Testis (tissue), 3 donors: ENCODE results near the gene CSRP1. TPM values are rescaled to one million over a fixed set of nuclear protein-coding genes. Genes with fewer than 3 reads are reported as not detected.

Experiments used
- DNase-seq: peaks from one replicate; pipeline ENCODE4 v3.0.0-alpha.2; 2019
- H3K27ac ChIP-seq, 2 donors: fragments of 200-600 bp; sonication (generic); one replicate each; pipeline ENCODE4 v1.5.1; 2019
- H3K27me3 ChIP-seq: fragments of 200-600 bp; sonication (generic); one replicate; pipeline ENCODE4 v1.5.1; 2019
- H3K36me3 ChIP-seq: fragments of 200-600 bp; sonication (generic); one replicate; pipeline ENCODE4 v1.5.1; 2017; ENCODE audit warnings: low read depth; ENCODE audit errors: missing control alignments
- H3K4me1 ChIP-seq: fragments of 200-600 bp; sonication (generic); one replicate; pipeline ENCODE4 v1.5.1; 2019
- H3K4me3 ChIP-seq, 2 donors: fragments of 200-600 bp; sonication (generic); one replicate each; pipeline ENCODE4 v1.5.1; 2017 to 2019
- H3K9me3 ChIP-seq: fragments of 200-600 bp; sonication (generic); one replicate; pipeline ENCODE4 v1.5.1; 2017
- POLR2A ChIP-seq: fragments of 450-650 bp; IDR thresholded peaks from one replicate; pipeline ENCODE4 v1.6.1; 2017; ENCODE audit warnings: antibody characterized with exemption, mild to moderate bottlenecking, moderate library complexity
- WGBS, 2 donors: methylation state at CpG; one replicate each; pipeline ENCODE4 v1.1.5; 2018; 5-methylcytosine and 5-hydroxymethylcytosine counted together
- intact Hi-C: fragments of 100-400 bp; cut with DNase I; formaldehyde crosslinking; loops from one replicate; pipeline ENCODE4 v1.15.1; 2023; ENCODE audit warnings: low total_unique reads
- polyA plus RNA-seq: library from polyadenylated mRNA; stranded (reverse); fragments of 350-450 nt; fragmentation: Illumina TruSeq; extraction: RNeasy Lipid Tissue Mini Kit (QIAGEN cat#74804); gene quantifications from one replicate; pipeline ENCODE4 v1.2.3, GENCODE V29; 2014; ENCODE audit warnings: low read depth, low replicate concordance; ENCODE audit not compliant: insufficient read depth
- total RNA-seq, 2 donors: library from RNA; depleted of rRNA; stranded (reverse); fragments of >200 nt; gene quantifications; one replicate each; pipeline ENCODE4 v1.2.3, GENCODE V29; 2016
- TF ChIP-seq, protein P1 (sequence below), 3 experiments: fragments of 450-650 bp in 2 of 3; fragments of 200-600 bp in 1 of 3; sonication (generic) in 1 of 3; IDR thresholded peaks; one replicate each; pipeline ENCODE4 v1.5.1; 2016 to 2019; ENCODE audit warnings: antibody characterized with exemption in 3 of 3, mild to moderate bottlenecking in 2 of 3, moderate library complexity in 1 of 3

Gene CSRP1
- total and polyA plus RNA-seq, 3 donors from 2014 or later = 103 to 217 (median 123) TPM

DNA sequence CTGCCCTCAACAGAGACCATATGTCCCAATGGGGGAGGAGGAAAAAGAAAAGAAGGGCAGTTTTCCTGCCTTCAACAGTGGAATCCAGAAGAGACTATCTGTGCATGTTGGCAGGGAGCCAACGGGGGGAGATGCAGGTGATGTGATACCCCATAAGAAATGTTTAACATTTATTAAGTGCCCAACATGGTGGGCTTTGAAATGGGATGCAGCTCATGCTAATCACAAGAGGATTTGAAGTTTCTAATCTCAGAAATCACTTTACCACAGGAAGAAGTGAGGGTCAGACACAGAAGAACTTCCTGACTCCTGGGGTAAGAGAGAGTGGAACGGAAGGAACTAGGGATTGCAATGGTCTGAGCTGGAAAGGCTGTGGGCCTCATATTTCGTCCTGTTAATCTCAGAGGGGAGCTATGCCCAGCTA, 16.2 kb downstream of the CSRP1 start:
- peaks cover 40% of the 10 kb centered on the region for H3K4me1 ChIP-seq
- WGBS, 2 donors = 51 to 57% methylated on average over 3 of the region's 3 CpGs
- intact Hi-C loops = no loop called here
- no peak overlapping the region for H3K27ac ChIP-seq
- H3K27me3 ChIP-seq = no peaks in the 10 kb centered on the region
- no peak for DNase-seq
- no peaks in the 10 kb centered on the region for H3K36me3 ChIP-seq
- H3K9me3 ChIP-seq = no peaks in the 10 kb centered on the region
- no peak overlapping the region for H3K4me3 ChIP-seq
- TF ChIP-seq, protein P1, sequence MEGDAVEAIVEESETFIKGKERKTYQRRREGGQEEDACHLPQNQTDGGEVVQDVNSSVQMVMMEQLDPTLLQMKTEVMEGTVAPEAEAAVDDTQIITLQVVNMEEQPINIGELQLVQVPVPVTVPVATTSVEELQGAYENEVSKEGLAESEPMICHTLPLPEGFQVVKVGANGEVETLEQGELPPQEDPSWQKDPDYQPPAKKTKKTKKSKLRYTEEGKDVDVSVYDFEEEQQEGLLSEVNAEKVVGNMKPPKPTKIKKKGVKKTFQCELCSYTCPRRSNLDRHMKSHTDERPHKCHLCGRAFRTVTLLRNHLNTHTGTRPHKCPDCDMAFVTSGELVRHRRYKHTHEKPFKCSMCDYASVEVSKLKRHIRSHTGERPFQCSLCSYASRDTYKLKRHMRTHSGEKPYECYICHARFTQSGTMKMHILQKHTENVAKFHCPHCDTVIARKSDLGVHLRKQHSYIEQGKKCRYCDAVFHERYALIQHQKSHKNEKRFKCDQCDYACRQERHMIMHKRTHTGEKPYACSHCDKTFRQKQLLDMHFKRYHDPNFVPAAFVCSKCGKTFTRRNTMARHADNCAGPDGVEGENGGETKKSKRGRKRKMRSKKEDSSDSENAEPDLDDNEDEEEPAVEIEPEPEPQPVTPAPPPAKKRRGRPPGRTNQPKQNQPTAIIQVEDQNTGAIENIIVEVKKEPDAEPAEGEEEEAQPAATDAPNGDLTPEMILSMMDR (IDR thresholded peaks at IDR 0.05) = no peak

DNA sequence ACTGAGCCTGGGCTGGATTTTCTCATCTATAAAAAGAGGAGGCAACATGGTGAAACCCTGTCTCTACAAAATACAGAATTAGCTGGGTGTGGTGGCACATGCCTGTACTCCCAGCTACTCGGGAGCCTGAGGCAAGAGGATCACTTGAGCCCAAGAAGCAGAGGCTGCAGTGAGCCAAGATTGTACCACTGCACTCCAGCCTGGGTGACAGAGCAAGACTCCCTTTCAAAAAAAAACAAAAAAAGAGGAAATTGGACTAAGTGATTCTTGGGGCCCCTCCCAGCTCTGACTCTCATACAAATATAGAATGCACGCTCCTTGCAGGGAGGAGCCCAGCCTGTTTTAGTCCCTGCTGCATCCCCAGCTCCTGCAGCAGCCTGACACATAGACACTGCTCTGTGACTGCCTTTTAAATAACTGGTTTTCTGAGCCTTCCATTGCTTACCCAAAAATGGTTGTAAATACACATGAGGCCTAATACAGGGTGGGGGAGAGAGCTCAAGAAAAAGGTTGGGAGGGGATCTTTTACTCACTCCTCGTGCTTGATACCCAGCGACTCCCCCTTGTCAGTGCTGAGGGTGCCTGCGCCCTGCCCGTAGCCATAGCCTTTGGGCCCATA, 17.2 kb downstream of the CSRP1 start:
- 85 to 88% methylated on average over 6 of the region's 6 CpGs for WGBS, 2 donors
- H3K4me3 ChIP-seq = no peak overlapping the region
- peaks cover 31% of the 10 kb centered on the region for H3K4me1 ChIP-seq
- H3K9me3 ChIP-seq = no peaks in the 10 kb centered on the region
- no peaks in the 10 kb centered on the region for H3K27me3 ChIP-seq
- H3K36me3 ChIP-seq = no peaks in the 10 kb centered on the region
- TF ChIP-seq, protein P1 (IDR thresholded peaks at IDR 0.05) = no peak
- TF ChIP-seq POLR2A = no peak
- no peak overlapping the region for H3K27ac ChIP-seq
- intact Hi-C loops = no loop called here
- DNase-seq = no peak

DNA sequence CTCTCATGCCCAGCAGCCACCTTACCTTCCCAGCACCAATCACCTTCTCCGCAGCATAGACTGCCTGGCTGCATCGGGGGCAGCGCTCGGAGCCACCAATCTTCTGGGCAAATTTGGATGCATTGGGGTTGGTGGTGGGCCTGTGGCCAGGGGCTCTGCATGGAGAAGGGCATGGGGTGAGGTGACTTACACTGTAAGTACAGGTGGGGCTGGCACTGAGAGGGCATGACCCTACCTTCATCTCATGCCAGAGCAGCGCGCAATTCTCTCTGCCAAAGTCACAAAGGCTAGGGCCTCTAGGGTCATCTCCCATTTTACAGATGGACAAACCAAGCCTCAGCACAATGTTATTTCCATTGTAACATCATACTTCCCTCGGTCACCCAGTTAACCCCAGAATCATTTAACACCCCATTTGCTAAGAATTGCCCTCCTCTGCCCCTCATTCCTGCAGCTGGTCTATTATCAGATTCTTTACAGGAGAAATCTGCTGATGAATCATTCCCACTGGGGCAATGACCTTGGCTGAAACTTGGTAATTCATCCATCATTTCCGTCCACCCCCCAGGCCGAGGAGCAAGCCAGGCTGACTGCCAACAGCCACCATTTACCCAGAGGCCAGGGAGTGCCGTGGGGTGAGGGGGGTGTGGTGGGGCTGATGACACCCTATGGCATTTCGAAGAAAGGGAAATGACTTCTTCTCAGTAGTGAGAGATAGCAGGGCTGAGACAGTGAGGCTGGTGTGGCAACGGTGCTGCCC, 17.9 kb downstream of the CSRP1 start:
- H3K27ac ChIP-seq = no peak overlapping the region
- no peak overlapping the region for H3K4me3 ChIP-seq
- H3K27me3 ChIP-seq = no peaks in the 10 kb centered on the region
- intact Hi-C loops = no loop called here
- 63 to 77% methylated on average over 8 to 12 of the region's 12 CpGs for WGBS, 2 donors
- TF ChIP-seq, protein P1 (IDR thresholded peaks at IDR 0.05) = no peak
- TF ChIP-seq POLR2A = no peak
- H3K36me3 ChIP-seq = no peaks in the 10 kb centered on the region
- DNase-seq = no peak
- H3K9me3 ChIP-seq = no peaks in the 10 kb centered on the region
- peaks cover 23% of the 10 kb centered on the region for H3K4me1 ChIP-seq

DNA sequence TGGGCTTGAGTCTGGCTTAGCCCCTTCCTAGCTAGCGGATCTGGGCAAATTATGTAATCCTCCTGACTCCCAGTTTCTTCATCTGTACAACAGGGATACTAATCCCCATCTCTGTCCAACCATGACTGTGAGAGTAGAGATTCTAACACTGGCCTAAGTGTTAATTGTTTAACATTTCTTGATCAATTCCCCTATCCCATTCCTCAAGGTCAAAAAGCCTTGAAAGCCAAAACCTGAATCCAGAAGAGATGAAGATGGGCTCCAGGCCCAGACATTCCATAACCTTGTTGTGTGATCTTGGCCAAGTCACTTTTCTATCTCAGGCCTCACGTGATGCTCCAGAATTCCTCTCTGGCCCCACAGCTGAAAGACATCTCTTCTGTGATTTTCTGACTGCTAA, 19.2 kb downstream of the CSRP1 start:
- Histone ChIP-seq H3K36me3 (no peaks in the 10 kb centered on the region), H3K4me3 (no peak overlapping the region), H3K27me3 (no peaks in the 10 kb centered on the region), H3K4me1 (peaks cover 16% of the 10 kb centered on the region), H3K9me3 (no peaks in the 10 kb centered on the region), H3K27ac (no peak overlapping the region)
- intact Hi-C loops = no loop called here
- no peak for DNase-seq
- 70 to 82% methylated on average over 2 of the region's 2 CpGs for WGBS, 2 donors
- TF ChIP-seq, protein P1 (IDR thresholded peaks at IDR 0.05) = no peak
- no peak for TF ChIP-seq POLR2A
